Right lobe of liver (tissue), 4 donors: ENCODE data around the gene COL1A1.

Experiments used
- POLR2A ChIP-seq: fragments of 450-650 bp; IDR thresholded peaks from one replicate; pipeline ENCODE4 v1.6.1; 2017; ENCODE audit warnings: antibody characterized with exemption, mild to moderate bottlenecking
- TF ChIP-seq, protein P1 (sequence below), 4 donors: fragments of 200-600 bp in 3 of 4; fragments of 450-650 bp in 1 of 4; IDR thresholded peaks; one replicate each; pipeline versions ENCODE4 v1.5.1 to v1.8.0; 2016 to 2022; ENCODE audit warnings: antibody characterized with exemption in 4 of 4, mild to moderate bottlenecking in 2 of 4
- donor health status: DM: no; HTN: no; CAD: no.
- donor health status: DM: no; HTN: no; CAD: no.
- donor health status: DM: no; HTN: yes; CAD: no.

- TF ChIP-seq, protein P1, sequence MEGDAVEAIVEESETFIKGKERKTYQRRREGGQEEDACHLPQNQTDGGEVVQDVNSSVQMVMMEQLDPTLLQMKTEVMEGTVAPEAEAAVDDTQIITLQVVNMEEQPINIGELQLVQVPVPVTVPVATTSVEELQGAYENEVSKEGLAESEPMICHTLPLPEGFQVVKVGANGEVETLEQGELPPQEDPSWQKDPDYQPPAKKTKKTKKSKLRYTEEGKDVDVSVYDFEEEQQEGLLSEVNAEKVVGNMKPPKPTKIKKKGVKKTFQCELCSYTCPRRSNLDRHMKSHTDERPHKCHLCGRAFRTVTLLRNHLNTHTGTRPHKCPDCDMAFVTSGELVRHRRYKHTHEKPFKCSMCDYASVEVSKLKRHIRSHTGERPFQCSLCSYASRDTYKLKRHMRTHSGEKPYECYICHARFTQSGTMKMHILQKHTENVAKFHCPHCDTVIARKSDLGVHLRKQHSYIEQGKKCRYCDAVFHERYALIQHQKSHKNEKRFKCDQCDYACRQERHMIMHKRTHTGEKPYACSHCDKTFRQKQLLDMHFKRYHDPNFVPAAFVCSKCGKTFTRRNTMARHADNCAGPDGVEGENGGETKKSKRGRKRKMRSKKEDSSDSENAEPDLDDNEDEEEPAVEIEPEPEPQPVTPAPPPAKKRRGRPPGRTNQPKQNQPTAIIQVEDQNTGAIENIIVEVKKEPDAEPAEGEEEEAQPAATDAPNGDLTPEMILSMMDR (IDR thresholded peaks at IDR 0.05) = no peak
- TF ChIP-seq POLR2A = no peak
Observed at GRCh38 chr17:50213026-50214022, 11.9 kb upstream of the COL1A1 start.
